DND-41 (cell line): Measurements from ENCODE around the gene MYO3A.

Experiments used
- CTCF ChIP-seq: IDR thresholded peaks from 2 replicates; pipeline ENCODE4 v1.5.1; 2012; ENCODE audit warnings: borderline replicate concordance, low read length, moderate library complexity, mild to moderate bottlenecking; ENCODE audit not compliant: poor library complexity, severe bottlenecking; ENCODE audit errors: extremely low read depth
- EZH2 ChIP-seq: IDR thresholded peaks from 3 replicates; pipeline ENCODE4 v1.6.1; 2012; ENCODE audit warnings: borderline replicate concordance, low read depth, mild to moderate bottlenecking, moderate library complexity, low read length, inconsistent platforms; ENCODE audit not compliant: severe bottlenecking

GRCh38 chr10:26249681-26250080 lies 315.7 kb downstream of the MYO3A start:
- TF ChIP-seq CTCF (no peak), EZH2 (no peak)
